Left ventricle myocardium inferior (tissue), 1 donor: Measurements from ENCODE around the gene FARSB. TPM values are rescaled to one million over a fixed set of nuclear protein-coding genes. Genes with fewer than 3 reads are reported as not detected.

Experiments
- DNase-seq: peaks from one replicate; pipeline ENCODE4 v3.0.0-alpha.2; 2020
- H3K27ac ChIP-seq: fragments of 200-600 bp; replicated peaks from 2 replicates; pipeline ENCODE4 v1.8.0; 2021
- H3K27me3 ChIP-seq: fragments of 200-600 bp; 2 replicates; pipeline ENCODE4 v1.8.0; 2021; ENCODE audit warnings: low read depth
- H3K36me3 ChIP-seq: fragments of 200-600 bp; 2 replicates; pipeline ENCODE4 v1.8.0; 2021
- H3K4me1 ChIP-seq: fragments of 200-600 bp; 2 replicates; pipeline ENCODE4 v1.8.0; 2021
- H3K4me3 ChIP-seq: fragments of 200-600 bp; 2 replicates; pipeline ENCODE4 v1.8.0; 2021; ENCODE audit warnings: mild to moderate bottlenecking, moderate library complexity
- H3K9me3 ChIP-seq: fragments of 200-600 bp; replicated peaks from 2 replicates; pipeline ENCODE4 v1.8.0; 2021
- CTCF ChIP-seq: fragments of 200-600 bp; IDR thresholded peaks from 2 replicates; pipeline ENCODE4 v1.8.0; 2021; ENCODE audit warnings: antibody characterized with exemption, mild to moderate bottlenecking, borderline replicate concordance
- intact Hi-C: fragments of 100-400 bp; cut with micrococcal nuclease; formaldehyde crosslinking; loops from one replicate; pipeline ENCODE4 v1.11.0; 2022
- long read RNA-seq: library from polyadenylated mRNA; unstranded; transcript quantifications from one replicate; pipeline ENCODE4 v2.0.0, GENCODE V29; 2021
- total RNA-seq: library from RNA; stranded (reverse); fragmentation: NEBNext Ultra II Directional; extraction: Animal tissue kit (Norgen Biotek cat#: 25700); gene quantifications from one replicate; pipeline ENCODE4 v1.2.1, GENCODE V29; 2021
- donor health status: DM: no; HTN: yes; CAD: no; lungs with severe emphysema.

The FARSB gene
- 19.3 TPM for total RNA-seq
- long read RNA-seq, transcript FARSB-201 (17 exons, 3,369 nt), result major isoform, 47 of 59 reads
- long read RNA-seq, partial matches to known transcripts, result 2 of 59 reads
- long read RNA-seq, other reads (novel, unspliced or antisense), result 10 of 59 reads

DNA sequence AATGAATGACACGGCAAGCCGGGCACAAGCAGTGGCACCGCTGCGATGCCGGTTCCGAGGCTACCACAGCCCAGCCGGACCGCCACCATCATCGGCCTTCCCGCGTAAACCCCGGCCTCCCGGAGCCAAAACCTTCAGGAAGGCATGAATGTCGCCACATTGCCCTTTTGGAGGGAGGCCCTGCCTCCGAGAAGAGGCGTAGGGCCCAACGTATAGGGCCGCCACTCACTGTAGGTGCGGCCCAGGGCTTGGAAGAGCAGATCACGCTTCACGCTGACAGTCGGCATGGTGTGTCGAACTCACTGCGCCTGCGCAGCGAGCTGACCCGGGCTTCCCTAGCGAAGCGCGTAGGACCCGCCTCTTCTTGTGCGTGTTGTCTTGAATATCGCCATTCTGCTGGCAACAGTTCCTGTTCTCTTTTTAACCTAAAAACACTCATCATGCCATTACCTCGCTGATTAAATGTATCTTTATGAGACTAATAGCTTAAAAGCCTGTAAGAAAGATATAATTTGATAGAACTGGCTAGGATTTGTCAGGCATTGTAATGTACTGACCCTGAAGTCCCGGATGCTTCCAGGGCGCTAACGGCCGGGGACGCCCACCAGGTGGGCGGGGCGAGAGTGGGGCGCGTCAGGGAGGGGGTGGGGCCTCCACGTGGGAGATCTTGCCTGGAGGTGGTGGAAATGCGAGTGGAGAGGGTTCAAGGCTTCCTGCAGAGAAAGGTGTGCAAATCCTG is at the start of gene FARSB:
TSS of gene FARSB (minus strand) at position 306 of the 739 bp plus-strand sequence. CDS start at position 287, 19 bp downstream.
- intact Hi-C loops, result no loop called here
- Histone ChIP-seq H3K4me1 (peaks cover 37% of the 10 kb centered on the region), H3K4me3 (peak within 1 kb of the TSS; percentile 91), H3K9me3 (no peaks in the 10 kb centered on the region), H3K36me3 (no peaks in the 10 kb centered on the region), H3K27me3 (no peaks in the 10 kb centered on the region), H3K27ac (peak within 1 kb of the TSS; percentile 93)
- no peak for TF ChIP-seq CTCF
- peak; percentile 94 for DNase-seq

DNA sequence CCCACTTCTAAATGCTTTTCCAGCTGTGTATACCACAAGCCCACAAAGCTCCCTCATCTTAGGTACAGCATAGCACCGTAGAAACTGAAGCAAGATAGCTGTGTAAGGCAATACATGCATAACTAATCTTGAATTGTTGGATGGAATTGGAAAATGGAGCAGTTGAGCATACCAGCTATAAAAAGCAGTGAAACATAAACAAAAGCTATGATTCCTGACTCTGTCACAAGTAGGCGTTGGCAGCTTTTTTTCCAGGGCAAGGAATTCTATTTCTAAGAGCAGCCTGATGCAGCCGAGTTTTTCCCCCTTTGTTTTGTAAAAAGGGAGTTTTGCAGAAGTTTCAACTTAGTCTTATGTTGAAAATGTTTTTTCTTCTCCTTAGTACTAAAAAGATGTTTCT is 48.0 kb upstream of the FARSB start:
- Histone ChIP-seq H3K27ac (no peak overlapping the region), H3K27me3 (peaks cover 7% of the 10 kb centered on the region), H3K4me1 (peaks cover 10% of the 10 kb centered on the region), H3K4me3 (no peak overlapping the region), H3K36me3 (no peaks in the 10 kb centered on the region), H3K9me3 (no peaks in the 10 kb centered on the region)
- intact Hi-C loops, result no loop called here
- DNase-seq, result no peak
- no peak for TF ChIP-seq CTCF

DNA sequence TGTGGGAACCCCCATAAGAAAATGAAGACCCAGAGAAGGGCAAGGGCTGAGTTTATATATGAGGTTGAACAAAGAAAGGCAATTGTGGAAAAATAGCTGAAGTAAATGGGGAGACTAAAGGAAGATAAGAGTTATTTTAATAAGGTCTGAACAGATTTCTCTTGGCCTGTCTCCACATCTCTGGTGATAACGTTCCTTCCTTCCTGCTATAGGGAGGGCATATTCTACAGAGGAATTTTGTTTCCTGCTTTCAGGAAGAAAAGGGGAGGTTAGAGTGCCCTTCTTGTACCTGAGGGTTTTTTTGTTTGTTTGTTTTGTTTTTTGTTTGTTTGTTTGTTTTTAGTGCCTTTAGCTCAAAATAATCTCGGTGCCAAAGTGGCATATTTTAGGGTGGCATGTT is 47.2 kb upstream of the FARSB start:
- Histone ChIP-seq H3K9me3 (no peaks in the 10 kb centered on the region), H3K4me1 (peaks cover 3% of the 10 kb centered on the region), H3K4me3 (no peak overlapping the region), H3K27ac (no peak overlapping the region), H3K36me3 (no peaks in the 10 kb centered on the region), H3K27me3 (peaks cover 7% of the 10 kb centered on the region)
- intact Hi-C loops, result no loop called here
- TF ChIP-seq CTCF, result no peak
- no peak for DNase-seq

- no peak for DNase-seq
- no peak overlapping the region for H3K27ac ChIP-seq
- H3K9me3 ChIP-seq, result no peaks in the 10 kb centered on the region
- TF ChIP-seq CTCF, result no peak
- no peaks in the 10 kb centered on the region for H3K4me1 ChIP-seq
- H3K27me3 ChIP-seq, result peaks cover 7% of the 10 kb centered on the region
- intact Hi-C loops, result no loop called here
- H3K36me3 ChIP-seq, result no peaks in the 10 kb centered on the region
- H3K4me3 ChIP-seq, result no peak overlapping the region
These were observed 45.8 kb upstream of the FARSB start for GRCh38 chr2:222701721-222702131.

DNA sequence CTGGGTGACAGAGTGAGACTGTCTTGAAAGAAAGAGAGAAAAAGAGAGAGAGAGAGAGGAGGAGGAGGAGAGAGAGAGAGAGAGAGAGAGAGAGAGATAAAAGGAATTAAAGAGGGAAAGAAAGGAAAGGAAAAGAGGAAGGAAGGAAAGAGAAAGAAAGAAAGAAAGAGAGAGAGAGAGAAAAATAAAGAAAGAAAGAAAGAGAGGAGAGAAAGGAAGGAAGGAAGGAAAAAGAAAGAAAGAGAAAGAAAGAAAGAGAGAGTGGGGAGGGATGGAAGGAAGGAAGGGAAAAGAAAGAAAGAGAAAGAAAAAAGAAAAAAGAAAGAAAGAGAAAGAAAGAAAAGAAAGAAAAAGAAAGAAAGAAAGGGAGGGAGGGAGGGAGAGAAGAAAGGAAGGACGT is 45.3 kb upstream of the FARSB start:
- no peaks in the 10 kb centered on the region for H3K36me3 ChIP-seq
- intact Hi-C loops, result no loop called here
- DNase-seq, result no peak
- H3K27ac ChIP-seq, result no peak overlapping the region
- H3K4me1 ChIP-seq, result no peaks in the 10 kb centered on the region
- peaks cover 7% of the 10 kb centered on the region for H3K27me3 ChIP-seq
- no peak for TF ChIP-seq CTCF
- no peak overlapping the region for H3K4me3 ChIP-seq
- H3K9me3 ChIP-seq, result no peaks in the 10 kb centered on the region
